ENCODE measurements around the gene PRKCA. TPM values are rescaled to one million over a fixed set of nuclear protein-coding genes. Genes with fewer than 3 reads are reported as not detected.
A peak's percentile ranks its signal among the peaks of the same experiment; 100 is the strongest.
"Not testable (repeated sequence)": the region's sequence is repeated elsewhere in the genome, so short reads cannot be mapped to it uniquely, and the experiment has no call there.

The PRKCA gene
- total RNA-seq, 3 donors from 2014 or later: 42.3 to 77.7 (median 56.3) TPM

DNA sequence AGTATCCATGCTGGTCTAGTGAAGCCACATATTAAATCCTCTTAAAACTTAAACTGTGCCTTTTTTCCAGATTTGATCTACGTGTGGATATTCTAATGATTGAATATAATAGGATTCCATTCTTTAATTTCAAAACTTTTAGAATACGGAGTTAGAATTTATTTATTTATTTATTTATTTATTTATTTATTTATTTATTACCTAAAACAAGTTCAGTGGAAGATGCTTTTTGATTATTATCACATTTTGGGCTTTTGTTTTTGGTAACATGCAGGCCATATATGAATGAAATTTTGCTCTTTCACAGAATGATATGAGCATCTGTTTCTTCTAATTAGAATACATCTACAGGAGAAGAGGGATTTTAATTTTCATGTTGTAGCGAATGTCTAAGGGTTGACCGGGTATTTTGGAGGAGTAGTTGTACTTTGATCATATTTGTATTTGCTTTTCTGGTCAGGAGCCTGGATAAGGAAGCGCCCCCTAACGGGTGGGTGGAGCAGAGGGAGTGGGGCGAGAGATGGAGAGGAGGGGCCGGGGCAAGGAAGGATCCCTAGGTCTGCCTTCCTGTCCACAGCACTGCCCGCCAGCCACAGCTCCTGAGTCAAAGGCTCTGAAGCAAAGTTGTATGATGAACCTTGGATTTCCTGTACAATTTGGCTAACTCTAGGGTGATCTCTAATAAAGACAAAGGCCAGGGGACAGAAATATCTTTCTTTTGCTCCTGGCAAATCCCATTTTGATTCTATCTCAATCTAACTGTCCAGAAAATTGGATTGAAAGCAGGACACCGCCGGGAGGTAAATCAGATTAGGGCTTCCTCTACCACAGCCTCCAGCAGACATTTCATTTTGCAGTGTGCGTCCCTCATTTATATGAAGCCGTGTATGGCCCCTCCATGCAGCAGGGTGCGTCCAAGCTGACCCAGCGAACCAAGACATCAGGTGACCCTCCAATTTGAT lies 149.1 kb downstream of the PRKCA start:
- intact Hi-C loops (cut with DNase I, micrococcal nuclease): no loop called here
- ATAC-seq (peak; percentile 94), DNase-seq (peak; percentile 76 to 78 (median 76))
- TF ChIP-seq, protein P1, sequence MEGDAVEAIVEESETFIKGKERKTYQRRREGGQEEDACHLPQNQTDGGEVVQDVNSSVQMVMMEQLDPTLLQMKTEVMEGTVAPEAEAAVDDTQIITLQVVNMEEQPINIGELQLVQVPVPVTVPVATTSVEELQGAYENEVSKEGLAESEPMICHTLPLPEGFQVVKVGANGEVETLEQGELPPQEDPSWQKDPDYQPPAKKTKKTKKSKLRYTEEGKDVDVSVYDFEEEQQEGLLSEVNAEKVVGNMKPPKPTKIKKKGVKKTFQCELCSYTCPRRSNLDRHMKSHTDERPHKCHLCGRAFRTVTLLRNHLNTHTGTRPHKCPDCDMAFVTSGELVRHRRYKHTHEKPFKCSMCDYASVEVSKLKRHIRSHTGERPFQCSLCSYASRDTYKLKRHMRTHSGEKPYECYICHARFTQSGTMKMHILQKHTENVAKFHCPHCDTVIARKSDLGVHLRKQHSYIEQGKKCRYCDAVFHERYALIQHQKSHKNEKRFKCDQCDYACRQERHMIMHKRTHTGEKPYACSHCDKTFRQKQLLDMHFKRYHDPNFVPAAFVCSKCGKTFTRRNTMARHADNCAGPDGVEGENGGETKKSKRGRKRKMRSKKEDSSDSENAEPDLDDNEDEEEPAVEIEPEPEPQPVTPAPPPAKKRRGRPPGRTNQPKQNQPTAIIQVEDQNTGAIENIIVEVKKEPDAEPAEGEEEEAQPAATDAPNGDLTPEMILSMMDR (IDR thresholded peaks at IDR 0.05): no peak
- Histone ChIP-seq H3K4me1 (ENCODE audit: low read depth) (peaks cover 15% of the 10 kb centered on the region), H3K36me3 (ENCODE audit: low read depth) (no peaks in the 10 kb centered on the region), H3K9me3 (no peaks in the 10 kb centered on the region), H3K4me3 (no peak overlapping the region)

DNA sequence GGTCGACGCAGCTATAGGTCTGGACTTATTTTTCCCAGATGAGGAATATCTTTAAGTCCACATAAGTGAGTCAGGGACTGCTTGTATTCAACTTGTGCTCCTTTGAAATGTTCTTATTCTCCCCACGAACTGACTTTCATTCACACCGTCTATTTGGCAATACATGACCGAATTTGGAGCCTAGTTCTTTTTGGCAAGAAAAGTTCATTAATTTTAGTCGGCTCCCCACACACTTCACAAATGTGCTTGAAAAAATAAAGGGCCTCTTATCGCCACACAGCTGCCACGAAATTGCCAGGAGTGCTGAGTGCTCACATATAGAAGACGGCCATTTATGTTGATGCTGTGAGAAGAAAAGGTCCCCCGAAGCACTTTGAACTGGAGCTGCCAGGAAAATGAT lies 152.6 kb downstream of the PRKCA start:
- no peak for ATAC-seq
- H3K4me3 ChIP-seq: no peak overlapping the region
- TF ChIP-seq, protein P1 (IDR thresholded peaks at IDR 0.05): no peak
- H3K9me3 ChIP-seq: no peaks in the 10 kb centered on the region
- H3K36me3 ChIP-seq (ENCODE audit: low read depth): no peaks in the 10 kb centered on the region
- DNase-seq: no peak
- intact Hi-C loops (cut with DNase I, micrococcal nuclease): no loop called here
- peaks cover 15% of the 10 kb centered on the region for H3K4me1 ChIP-seq (ENCODE audit: low read depth)

DNA sequence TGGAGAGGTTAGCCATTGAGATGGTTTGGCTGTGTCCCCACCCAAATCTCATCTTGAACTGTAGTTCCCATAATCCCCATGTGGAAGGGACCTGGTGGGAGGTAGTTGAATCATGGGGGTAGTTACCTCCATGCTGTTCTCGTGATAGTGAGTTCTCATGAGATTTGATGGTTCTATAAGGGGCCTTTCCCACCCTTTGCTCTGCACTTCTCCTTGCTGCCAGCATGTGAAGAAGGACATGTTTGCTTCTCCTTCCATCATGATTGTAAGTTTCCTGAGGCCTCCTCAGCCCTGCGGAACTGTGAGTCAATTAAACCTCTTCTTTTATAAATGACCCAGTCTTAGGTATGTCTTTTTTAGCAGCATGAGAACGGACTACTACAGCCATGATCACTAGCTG lies 155.1 kb downstream of the PRKCA start:
- DNase-seq; H3K4me1 ChIP-seq (ENCODE audit: low read depth); intact Hi-C loops (cut with DNase I, micrococcal nuclease); ATAC-seq; H3K9me3 ChIP-seq; H3K36me3 ChIP-seq (ENCODE audit: low read depth); H3K4me3 ChIP-seq: not testable (repeated sequence)

DNA sequence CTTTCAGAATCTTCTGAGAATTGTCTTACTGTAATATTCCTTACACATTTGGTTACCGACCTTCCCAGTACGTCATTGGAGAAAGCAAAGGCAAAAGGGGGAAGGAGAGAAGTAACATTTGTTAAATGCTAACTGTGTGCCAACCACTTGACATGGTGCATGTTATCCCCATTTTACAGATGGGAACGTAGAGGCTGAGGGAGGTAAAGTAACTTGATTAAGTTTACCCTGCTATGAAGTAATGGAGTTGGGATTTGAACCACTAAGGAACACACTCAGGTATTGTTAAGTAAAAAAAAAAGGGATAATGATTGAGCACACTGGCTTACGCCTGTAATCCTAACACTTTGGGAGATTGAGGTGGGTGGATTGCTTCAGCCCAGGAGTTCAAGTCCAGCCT lies 156.4 kb downstream of the PRKCA start:
- DNase-seq: no peak
- Histone ChIP-seq H3K36me3 (ENCODE audit: low read depth) (no peaks in the 10 kb centered on the region), H3K4me3 (no peak overlapping the region), H3K9me3 (no peaks in the 10 kb centered on the region), H3K4me1 (ENCODE audit: low read depth) (peaks cover 6% of the 10 kb centered on the region)
- TF ChIP-seq, protein P1 (IDR thresholded peaks at IDR 0.05): no peak
- no peak for ATAC-seq
- intact Hi-C loops (cut with DNase I, micrococcal nuclease): no loop called here

DNA sequence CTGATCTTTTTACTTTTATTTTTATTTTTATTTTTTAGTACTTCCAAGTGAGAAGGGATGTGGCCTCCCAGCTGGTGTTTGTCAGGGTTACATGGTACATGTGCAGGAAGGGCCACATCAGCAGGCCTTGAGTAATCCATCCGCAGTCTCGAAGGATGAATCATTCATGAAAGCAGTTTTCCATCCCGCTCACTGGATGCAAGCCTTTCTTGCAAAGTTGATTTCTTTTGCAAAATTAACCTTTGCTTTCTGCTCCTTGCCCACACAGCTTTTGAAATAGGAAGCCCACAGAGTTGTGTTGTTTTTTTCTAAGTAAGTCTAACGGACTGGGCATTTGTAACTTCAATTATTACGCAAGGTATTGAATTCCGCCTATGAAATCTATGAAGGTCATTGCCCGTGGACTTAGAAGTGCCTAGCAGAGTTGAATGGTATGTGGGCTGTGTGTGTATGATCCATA lies 157.4 kb downstream of the PRKCA start:
- intact Hi-C loops (cut with DNase I, micrococcal nuclease): no loop called here
- Histone ChIP-seq H3K4me3 (no peak overlapping the region), H3K9me3 (no peaks in the 10 kb centered on the region), H3K36me3 (ENCODE audit: low read depth) (no peaks in the 10 kb centered on the region), H3K4me1 (ENCODE audit: low read depth) (peaks cover 6% of the 10 kb centered on the region)
- DNase-seq (peak in 1 of 3 donors; percentile 45), ATAC-seq (peak; percentile 37)
- TF ChIP-seq, protein P1 (IDR thresholded peaks at IDR 0.05): no peak

DNA sequence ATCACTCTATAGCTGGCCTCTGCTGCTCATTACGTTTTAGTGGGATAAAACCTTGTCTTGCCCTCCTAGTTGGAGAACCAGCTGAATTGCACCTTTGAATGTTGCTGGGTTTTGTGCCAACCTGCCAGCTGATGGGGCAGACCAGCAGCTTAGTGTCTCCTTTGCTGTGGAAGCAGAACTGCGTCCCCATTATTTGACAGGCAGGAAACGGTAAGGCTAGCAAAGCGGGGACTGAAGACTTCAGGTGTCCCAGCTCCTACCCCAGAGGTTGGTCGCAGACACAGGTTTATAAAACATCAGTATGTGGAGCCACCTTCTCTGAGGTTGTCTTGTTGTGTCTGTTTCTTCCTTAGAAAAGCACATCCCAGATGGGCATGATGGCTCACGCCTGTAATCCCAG lies 158.1 kb downstream of the PRKCA start:
- no peaks in the 10 kb centered on the region for H3K36me3 ChIP-seq (ENCODE audit: low read depth)
- no peaks in the 10 kb centered on the region for H3K9me3 ChIP-seq
- peaks cover 6% of the 10 kb centered on the region for H3K4me1 ChIP-seq (ENCODE audit: low read depth)
- H3K4me3 ChIP-seq: no peak overlapping the region
- intact Hi-C loops (cut with DNase I, micrococcal nuclease): no loop called here
- TF ChIP-seq, protein P1 (IDR thresholded peaks at IDR 0.05): no peak
- no peak for ATAC-seq
- no peak for DNase-seq
